ENCODE data around the gene OR2T35. TPM values are rescaled to one million over a fixed set of nuclear protein-coding genes. Genes with fewer than 3 reads are reported as not detected.

Gene OR2T35
- total RNA-seq, 4 donors from 2014 or later, result not detected

DNA sequence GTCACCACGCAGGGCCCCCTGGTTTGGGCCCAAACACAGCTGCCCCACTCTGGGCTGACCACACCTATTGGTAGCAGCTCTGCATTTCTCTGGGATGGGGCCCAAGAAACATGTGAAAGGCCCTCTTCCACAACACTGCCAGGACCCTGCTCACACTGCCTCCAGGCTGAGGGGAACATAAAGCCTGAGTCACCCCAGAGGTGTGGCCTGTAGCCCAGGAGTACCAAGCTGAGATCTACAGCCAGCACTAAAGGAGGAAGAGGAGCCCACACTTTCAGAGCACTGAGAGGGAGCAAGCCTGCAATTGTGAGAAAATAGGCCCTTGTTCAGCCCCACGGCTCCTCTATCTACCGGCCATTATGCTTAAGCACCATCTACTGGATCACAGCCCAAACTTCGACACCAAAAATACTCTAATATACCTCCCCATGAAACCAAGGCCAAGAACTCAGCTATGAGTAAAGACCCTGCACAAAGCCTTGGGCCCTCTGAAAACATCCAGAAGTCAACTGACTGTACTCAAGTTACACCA, 33.1 kb downstream of the OR2T35 start:
- 57 to 76% methylated on average over 4 of the region's 4 CpGs for WGBS, 2 donors
- Histone ChIP-seq H3K27me3 (no peaks in the 10 kb centered on the region), H3K36me3 (no peaks in the 10 kb centered on the region), H3K4me1 (no peaks in the 10 kb centered on the region), H3K4me3 (replicated peaks in 1 of 3) (no peak overlapping the region), H3K27ac (no peak overlapping the region), H3K9me3 (no peaks in the 10 kb centered on the region)
- no peak for DNase-seq
- intact Hi-C loops (cut with DNase I), result no loop called here
- TF ChIP-seq, protein P1, sequence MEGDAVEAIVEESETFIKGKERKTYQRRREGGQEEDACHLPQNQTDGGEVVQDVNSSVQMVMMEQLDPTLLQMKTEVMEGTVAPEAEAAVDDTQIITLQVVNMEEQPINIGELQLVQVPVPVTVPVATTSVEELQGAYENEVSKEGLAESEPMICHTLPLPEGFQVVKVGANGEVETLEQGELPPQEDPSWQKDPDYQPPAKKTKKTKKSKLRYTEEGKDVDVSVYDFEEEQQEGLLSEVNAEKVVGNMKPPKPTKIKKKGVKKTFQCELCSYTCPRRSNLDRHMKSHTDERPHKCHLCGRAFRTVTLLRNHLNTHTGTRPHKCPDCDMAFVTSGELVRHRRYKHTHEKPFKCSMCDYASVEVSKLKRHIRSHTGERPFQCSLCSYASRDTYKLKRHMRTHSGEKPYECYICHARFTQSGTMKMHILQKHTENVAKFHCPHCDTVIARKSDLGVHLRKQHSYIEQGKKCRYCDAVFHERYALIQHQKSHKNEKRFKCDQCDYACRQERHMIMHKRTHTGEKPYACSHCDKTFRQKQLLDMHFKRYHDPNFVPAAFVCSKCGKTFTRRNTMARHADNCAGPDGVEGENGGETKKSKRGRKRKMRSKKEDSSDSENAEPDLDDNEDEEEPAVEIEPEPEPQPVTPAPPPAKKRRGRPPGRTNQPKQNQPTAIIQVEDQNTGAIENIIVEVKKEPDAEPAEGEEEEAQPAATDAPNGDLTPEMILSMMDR (IDR thresholded peaks at IDR 0.05), result no peak
- no peak for TF ChIP-seq POLR2A (IDR thresholded peaks at IDR 0.05)

DNA sequence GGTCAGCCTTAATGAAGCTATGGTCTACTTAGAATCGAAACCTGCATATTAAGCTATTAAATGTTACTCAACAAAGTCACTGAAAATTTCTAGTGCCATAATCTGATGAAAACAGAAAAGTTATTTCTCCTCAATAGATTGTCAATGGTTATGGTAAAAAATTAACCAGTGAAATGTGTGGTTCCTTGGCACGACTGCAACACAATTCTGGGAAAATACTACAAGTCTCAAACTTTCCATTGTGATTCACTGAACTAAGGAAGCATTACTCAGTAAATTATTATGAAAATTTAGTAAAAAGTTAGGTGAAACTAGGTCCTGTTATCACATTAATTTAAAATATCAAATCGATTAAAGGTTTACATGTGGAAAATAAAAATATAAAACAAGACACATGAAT, 34.8 kb downstream of the OR2T35 start:
- Histone ChIP-seq H3K9me3 (no peaks in the 10 kb centered on the region), H3K4me1 (no peaks in the 10 kb centered on the region), H3K27ac (no peak overlapping the region), H3K36me3 (no peaks in the 10 kb centered on the region), H3K27me3 (no peaks in the 10 kb centered on the region), H3K4me3 (replicated peaks in 1 of 3) (no peak overlapping the region)
- no peak for DNase-seq
- no peak for TF ChIP-seq POLR2A (IDR thresholded peaks at IDR 0.05)
- TF ChIP-seq, protein P1 (IDR thresholded peaks at IDR 0.05), result no peak
- 52 to 57% methylated on average over 3 of the region's 3 CpGs for WGBS, 2 donors
- intact Hi-C loops (cut with DNase I), result no loop called here

- intact Hi-C loops (cut with DNase I), result no loop called here
- no peak for DNase-seq
- TF ChIP-seq, protein P1 (IDR thresholded peaks at IDR 0.05), result no peak
- no peak for TF ChIP-seq POLR2A (IDR thresholded peaks at IDR 0.05)
- Histone ChIP-seq H3K4me1 (no peaks in the 10 kb centered on the region), H3K9me3 (no peaks in the 10 kb centered on the region), H3K4me3 (replicated peaks in 1 of 3) (no peak overlapping the region), H3K27me3 (no peaks in the 10 kb centered on the region), H3K36me3 (no peaks in the 10 kb centered on the region), H3K27ac (no peak overlapping the region)
- WGBS, 2 donors, result 81 to 86% methylated on average over 8 of the region's 8 CpGs
Measured at GRCh38 chr1:248599396-248599795, 45.7 kb downstream of the OR2T35 start.

DNA sequence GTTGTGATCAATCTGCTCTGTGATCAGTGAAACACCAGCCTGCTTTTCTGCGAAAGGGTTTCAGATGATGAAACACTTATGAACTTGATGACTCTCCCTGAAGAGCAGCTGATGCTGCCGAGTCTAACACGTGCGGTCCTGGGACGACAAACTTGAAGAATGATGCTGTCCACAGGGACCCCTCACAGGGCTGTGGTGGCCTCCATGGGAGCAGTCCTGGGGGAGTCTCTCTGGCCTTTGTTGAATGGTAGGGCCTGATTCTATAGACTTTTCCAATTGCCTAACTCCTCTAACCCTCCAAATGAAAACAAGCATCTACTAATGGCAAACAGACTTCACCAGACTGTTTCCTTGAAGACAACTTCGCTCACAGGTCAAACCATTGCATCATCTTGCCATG, 47.5 kb downstream of the OR2T35 start, which contains the start of gene OR2T10:
Gene OR2T10 (minus strand): TSS at position 112 of the 400 bp plus-strand sequence. CDS start 3,932 bp downstream, outside the sequence.
- Histone ChIP-seq H3K27me3 (no peaks in the 10 kb centered on the region), H3K9me3 (no peaks in the 10 kb centered on the region), H3K36me3 (no peaks in the 10 kb centered on the region), H3K4me1 (no peaks in the 10 kb centered on the region), H3K4me3 (replicated peaks in 1 of 3) (no peak within 1 kb of the TSS), H3K27ac (no peak within 1 kb of the TSS)
- intact Hi-C loops (cut with DNase I), result no loop called here
- no peak for DNase-seq
- TF ChIP-seq, protein P1 (IDR thresholded peaks at IDR 0.05), result no peak
- no peak for TF ChIP-seq POLR2A (IDR thresholded peaks at IDR 0.05)
- WGBS, 2 donors, result 74 to 84% methylated on average over 6 of the region's 6 CpGs

DNA sequence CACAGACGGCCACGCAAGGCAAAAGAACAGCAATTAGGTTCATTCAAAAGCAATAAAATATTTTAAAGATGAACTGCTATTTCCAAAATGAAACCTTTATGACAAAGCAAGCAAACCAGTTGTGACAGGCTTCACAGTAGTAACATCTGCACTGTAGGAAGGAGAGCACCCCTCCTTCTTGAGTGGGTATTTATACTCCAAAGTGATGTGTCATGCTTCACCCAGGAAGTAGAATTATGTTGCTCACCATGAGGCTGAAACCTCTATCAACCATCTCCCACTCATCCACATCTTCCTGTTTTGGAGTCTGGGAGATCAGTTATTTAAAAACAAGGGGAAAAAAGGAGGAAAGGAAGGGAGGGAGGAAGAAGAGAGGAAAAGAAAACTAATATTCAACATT, 48.5 kb downstream of the OR2T35 start:
- TF ChIP-seq POLR2A (IDR thresholded peaks at IDR 0.05), result no peak
- TF ChIP-seq, protein P1 (IDR thresholded peaks at IDR 0.05), result no peak
- no peak overlapping the region for H3K4me3 ChIP-seq (replicated peaks in 1 of 3)
- no peak overlapping the region for H3K27ac ChIP-seq
- no peaks in the 10 kb centered on the region for H3K4me1 ChIP-seq
- H3K36me3 ChIP-seq, result no peaks in the 10 kb centered on the region
- intact Hi-C loops (cut with DNase I), result no loop called here
- no peaks in the 10 kb centered on the region for H3K27me3 ChIP-seq
- no peaks in the 10 kb centered on the region for H3K9me3 ChIP-seq
- DNase-seq, result no peak
- WGBS, 2 donors, result 76% methylated on average over 2 of the region's 2 CpGs
